H4 (cell line): ENCODE results near the gene RMI2. TPM values are rescaled to one million over a fixed set of nuclear protein-coding genes. Genes with fewer than 3 reads are reported as not detected.
"Not testable (repeated sequence)": the region's sequence is repeated elsewhere in the genome, so short reads cannot be mapped to it uniquely, and the experiment has no call there.

Source experiments
- DNase-seq: peaks from one replicate; pipeline ENCODE4 v3.0.0-alpha.2; 2015; ENCODE audit warnings: low spot score
- total RNA-seq: library from RNA; depleted of rRNA; stranded (reverse); fragments of >200 nt; shearing (Covaris generic); gene quantifications from 2 replicates; pipeline ENCODE4 v1.2.3, GENCODE V29; 2014; rRNA removed

The RMI2 gene
- total RNA-seq, result 19.9 and 21.8 TPM in 2 replicates

GRCh38 chr16:11345040-11345862, at the start of gene RMI2:
Gene RMI2, plus strand, starts transcription at chr16:11345459. Its CDS starts 13 bp downstream, at chr16:11345472.
- DNase-seq, result peak; percentile 96

DNA sequence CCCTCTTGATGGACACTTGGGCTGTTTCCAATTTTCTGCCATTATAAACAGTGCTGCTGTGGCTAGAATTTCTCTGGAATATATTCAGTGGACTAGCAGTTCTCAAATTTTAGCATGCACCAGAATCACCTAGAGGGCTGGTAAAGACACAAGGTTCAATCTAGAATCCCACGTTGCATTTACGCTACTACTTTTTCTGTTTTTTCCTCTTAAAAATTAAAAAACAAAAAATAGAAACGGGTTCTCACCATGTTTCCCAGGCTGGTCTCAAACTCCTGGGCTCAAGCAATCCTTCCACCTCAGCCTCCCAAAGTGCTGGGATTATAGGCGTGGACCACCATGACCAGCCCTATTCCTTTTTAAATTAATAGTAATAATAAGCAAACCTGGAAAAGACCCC, 49.6 kb upstream of the RMI2 start:
- DNase-seq, result no peak

DNA sequence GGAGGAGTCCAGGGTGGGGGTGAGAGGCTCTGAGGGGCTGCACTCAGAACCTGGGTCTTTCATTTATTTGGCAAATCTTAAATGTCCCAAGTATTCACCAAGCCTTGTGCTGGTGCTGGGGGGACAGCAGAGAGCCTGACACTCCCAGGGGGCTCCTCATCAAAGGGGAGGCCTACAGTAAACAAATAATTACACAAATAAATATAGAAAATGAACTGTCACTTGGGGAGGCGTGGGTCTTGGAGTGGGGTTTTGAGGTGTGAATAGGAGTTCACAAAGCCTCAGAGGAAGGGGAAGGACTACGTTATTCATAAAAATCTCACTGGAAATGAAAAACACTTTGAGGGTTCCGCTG, 48.9 kb upstream of the RMI2 start:
- DNase-seq, result no peak

- no peak for DNase-seq
These were observed 48.4 kb upstream of the RMI2 start for GRCh38 chr16:11296706-11297491.

DNA sequence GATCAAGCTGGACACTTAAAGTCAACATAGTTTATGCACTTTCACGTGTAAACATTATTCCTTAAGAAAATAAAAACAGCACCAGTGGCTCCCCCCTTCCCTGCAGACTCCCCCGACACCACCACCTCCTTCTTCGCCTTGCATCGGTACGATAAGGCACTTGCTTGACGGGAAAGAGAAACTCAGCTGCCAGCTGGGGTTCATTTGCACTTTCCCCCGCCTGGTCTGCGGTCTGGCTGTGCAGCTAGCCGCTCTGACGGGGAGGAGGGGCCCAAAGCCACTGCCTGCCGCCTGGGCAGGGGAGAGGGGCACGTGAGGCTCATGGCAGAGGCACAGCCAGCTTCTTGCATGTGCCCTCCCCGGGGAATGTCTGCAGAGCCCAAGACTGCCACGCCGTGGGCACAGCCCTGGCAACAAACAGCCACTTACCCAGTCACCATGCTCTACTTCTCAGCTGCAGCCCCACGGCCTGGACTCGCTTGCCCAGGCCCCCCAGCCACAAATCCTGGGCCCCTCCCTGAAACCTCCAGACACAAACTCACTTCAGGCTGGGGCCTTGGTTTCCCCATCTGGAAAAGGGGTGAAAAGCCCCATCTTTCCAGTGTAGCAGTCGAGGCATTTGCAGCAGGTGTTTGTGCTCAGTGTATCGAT, 47.6 kb upstream of the RMI2 start:
- peak; percentile 96 for DNase-seq

DNA sequence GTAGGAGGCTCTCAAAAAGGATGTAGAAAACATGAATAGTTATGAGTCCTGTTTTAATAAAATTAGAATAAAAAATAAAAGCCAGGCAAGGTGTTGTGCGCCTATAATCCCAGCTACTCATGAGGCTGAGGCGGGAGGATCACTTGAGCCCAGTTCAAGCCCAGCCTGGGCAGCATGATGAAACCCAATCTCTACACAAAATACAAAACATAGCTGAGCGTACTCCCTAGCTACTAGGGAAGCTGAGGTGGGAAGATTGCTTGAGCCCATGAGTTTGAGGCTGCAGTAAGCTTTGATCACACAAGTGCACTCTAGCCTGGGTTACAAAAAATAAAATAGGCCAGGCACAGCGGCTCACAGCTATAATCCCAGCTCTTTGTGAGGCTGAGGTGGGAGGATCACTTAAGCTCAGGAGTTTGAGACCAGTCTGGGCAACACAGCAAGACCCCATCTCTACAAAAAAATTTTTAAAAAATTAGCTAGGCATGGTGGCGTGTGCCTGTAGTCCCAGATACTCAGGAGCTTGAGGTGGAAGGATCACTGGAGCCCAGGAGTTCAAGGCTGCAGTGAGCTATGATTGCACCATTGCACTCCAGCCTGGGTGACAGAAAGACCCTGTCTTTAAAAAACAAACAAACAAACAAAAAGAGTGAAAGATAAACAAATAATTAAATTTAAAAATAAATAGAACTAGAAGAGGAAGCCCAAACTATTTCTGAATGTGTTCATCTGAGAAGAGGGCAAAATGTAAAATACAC, 46.9 kb upstream of the RMI2 start:
- no peak for DNase-seq

DNA sequence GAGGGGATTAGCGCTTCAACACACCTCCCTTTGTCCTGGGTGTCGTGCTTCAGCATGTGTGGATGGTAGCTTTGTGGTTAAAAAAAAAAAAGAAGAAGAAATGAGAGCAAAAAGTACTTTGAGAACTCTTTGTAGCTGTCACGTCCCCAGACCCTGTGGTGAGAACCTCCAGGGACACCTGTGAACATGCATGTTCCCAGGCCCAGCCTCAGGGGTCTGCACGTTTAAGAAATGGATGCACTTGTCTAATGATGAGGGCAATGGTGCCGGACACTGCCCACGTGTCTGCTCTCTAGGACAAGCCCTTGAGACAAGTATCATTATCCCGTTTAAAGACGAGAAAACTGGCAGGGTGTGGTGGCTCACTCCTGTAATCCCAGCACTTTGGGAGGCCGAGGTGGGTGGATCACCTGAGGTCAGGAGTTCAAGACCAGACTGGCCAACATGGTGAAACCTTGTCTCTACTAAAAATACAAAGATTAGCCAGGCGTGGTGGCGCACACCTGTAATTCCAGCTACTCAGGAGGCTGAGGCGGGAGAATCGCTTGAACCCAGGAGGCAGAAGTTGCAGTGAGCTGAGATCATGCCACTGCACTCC, 46.2 kb upstream of the RMI2 start:
- not testable (repeated sequence) for DNase-seq

DNA sequence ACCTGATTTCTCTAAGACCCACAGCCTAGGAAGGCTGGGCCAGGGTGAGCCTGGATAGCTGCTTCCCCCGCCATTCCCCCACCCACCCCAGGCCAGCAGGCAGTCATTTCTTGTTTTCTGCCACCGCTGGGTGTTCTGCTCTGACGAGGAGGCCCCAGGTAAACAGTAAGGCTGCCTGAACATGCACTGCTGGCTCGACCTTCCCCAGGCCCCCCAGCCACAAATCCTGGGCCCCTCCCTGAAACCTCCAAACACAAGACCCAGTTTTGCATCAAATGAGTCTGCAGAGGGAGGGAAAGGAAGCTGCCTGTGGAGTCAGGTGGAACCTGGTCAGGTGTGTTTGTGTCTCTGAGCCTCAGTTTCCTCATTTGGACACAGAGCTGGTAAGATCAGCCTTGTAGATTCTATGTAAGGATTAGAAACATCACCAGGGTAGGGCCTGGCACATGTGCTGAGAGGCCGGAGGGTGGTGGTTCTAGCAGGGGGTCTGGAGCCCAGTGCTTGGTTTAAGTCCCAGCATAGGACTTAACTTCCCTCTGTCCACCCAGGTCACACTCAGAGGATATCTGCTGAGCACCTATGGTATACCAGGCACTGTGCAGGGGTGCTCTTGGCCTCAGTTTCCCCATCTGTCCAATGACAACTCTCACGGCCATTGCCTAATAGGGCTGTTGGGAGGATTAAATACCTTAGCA, 45.2 kb upstream of the RMI2 start:
- no peak for DNase-seq

- no peak for DNase-seq
These were observed 44.7 kb upstream of the RMI2 start for GRCh38 chr16:11300560-11300892.

DNA sequence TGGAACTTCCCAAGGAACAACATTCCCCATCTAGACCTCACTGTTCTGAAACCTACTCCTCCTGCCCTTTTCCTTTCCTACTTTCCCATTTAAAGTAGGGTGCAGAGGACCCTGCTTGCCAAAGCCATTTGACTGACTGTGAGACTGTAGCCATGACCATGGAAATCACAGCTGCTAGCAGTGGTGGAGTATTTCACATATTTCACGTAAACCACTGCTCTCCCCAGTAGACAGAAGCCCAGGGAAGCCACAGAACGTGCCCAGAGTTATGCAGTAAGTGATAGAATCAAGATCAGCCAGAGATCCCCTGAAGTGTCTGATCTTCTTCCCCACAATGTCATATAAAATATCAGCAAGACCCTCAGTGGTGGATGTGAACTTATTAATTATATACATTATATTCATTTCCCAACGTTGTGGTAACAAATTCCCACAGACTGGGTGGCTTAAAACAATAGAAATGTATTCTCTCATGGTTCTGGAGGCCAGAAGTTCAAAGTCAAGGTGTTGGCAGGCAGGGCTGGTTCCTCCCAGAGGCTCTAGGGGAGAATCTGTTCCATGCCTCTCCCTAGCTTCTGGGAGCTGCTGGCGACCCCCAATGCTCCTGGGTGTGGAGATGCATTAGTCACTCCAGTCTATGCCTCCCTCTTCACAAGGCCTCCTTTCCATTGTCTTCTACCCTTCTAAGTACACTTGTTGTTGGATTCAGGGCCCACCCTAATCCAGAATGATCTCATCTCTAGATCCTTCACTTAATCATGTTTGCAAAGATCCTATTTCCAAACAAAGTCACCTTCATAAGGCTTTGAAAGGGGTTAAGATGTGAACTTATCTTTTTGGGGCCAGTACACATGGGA, 43.4 kb upstream of the RMI2 start:
- no peak for DNase-seq

DNA sequence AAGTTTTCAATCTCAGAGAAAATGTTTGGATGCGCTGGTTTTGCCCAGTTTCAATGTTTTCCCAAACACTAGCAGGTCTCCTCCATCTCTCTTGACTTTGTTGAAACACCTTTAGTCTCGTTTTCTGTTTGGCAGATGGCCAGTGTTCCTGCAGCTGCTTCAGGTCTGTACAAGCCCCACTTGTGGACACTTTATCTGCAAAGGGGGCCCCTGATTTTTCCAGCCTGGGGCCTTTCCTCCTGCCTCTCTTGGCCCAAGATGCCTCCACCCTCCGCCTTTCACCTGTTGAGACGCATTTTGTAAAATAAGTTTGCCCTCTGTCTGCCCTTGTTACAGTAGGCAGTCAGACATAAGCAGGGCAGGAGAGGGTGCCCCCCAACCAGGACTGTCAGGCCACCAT, 42.3 kb upstream of the RMI2 start:
- DNase-seq, result no peak

GRCh38 chr16:11303405-11304138, 41.7 kb upstream of the RMI2 start:
- DNase-seq, result no peak

DNA sequence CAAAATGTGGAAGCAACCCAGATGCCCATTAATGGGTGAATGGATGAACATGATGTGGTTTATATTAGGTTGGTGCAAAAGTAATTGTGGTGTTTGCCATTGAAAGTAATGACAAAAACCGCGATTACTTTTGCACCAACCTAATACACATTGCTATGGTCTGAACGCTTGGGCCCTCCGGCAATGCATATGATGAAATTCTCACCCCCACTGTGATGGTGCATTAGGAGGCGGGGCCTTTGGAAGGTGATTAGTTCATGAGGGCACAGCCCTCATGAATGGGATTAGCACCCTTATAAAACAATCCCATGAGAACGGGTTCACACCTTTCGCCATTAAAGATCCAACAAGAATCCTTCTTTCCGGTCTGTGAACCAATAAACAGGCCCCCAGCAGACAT, 38.9 kb upstream of the RMI2 start:
- no peak for DNase-seq

GRCh38 chr16:11306997-11307638, 38.1 kb upstream of the RMI2 start:
- DNase-seq, result no peak

- no peak for DNase-seq
These were observed 37.4 kb upstream of the RMI2 start for GRCh38 chr16:11307639-11308492.

GRCh38 chr16:11308493-11309283, 36.6 kb upstream of the RMI2 start:
- DNase-seq, result no peak
